ENCODE results near the gene KSR2.

The KSR2 gene

DNA sequence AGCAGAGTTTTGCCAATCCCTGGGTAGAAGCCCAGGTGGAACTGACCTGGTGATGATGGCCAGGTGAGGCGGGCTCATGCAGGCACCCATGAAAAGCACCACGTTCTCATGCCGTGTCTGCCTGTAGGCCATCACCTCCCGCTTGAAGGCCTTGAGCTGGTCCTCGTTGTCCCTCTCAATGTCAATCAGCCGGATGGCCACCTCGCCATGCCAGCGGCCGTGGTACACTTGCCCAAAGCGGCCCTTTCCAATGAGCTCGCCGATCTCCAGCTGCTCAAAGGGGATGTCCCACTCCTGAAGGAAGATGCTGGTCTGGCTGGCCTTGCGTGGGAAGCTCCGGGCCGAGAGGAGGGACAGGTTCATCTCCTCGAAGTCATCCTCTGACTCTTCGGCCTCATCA lies 444.0 kb downstream of the KSR2 start:
- Histone ChIP-seq H3K27ac (ENCODE audit: low read depth, low read length, severe bottlenecking) (no peak overlapping the region), H3K9me3 (ENCODE audit: control insufficient read depth, low read length) (no peaks in the 10 kb centered on the region), H3K4me1 (ENCODE audit: control insufficient read depth, insufficient read depth, low read length, poor library complexity, severe bottlenecking) (no peaks in the 10 kb centered on the region), H3K4me3 (ENCODE audit: extremely low read depth, insufficient read depth, low read length, poor library complexity, severe bottlenecking) (no peak overlapping the region), H3K36me3 (ENCODE audit: control insufficient read depth, insufficient read depth, low read length) (no peaks in the 10 kb centered on the region)
- WGBS, 2 experiments (ENCODE audit: insufficient coverage in 2 of 2): 90 to 94% methylated on average over 17 of the region's 17 CpGs

DNA sequence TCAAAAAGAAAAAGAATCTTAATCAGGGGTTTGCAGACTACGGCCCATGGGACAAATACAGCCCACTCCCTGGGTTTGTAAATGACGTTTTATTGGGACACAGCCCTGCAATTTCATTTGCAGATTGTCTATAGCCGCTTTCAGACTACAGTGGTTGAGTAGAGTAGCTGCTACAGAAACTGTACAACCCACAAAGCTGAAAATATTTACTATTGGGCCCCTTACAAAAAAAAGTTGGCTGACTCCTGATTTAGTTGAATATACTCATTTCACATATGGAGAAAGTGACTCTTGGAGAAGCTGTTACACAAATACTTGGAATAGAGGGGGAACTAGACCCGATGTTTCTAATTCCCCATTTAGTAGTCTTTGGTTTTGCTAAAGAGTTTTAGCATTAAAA lies 444.8 kb downstream of the KSR2 start:
- H3K4me1 ChIP-seq (ENCODE audit: control insufficient read depth, insufficient read depth, low read length, poor library complexity, severe bottlenecking): no peaks in the 10 kb centered on the region
- no peaks in the 10 kb centered on the region for H3K36me3 ChIP-seq (ENCODE audit: control insufficient read depth, insufficient read depth, low read length)
- H3K27ac ChIP-seq (ENCODE audit: low read depth, low read length, severe bottlenecking): no peak overlapping the region
- H3K9me3 ChIP-seq (ENCODE audit: control insufficient read depth, low read length): no peaks in the 10 kb centered on the region
- 83 to 89% methylated on average over 4 of the region's 4 CpGs for WGBS, 2 experiments (ENCODE audit: insufficient coverage in 2 of 2)
- no peak overlapping the region for H3K4me3 ChIP-seq (ENCODE audit: extremely low read depth, insufficient read depth, low read length, poor library complexity, severe bottlenecking)

DNA sequence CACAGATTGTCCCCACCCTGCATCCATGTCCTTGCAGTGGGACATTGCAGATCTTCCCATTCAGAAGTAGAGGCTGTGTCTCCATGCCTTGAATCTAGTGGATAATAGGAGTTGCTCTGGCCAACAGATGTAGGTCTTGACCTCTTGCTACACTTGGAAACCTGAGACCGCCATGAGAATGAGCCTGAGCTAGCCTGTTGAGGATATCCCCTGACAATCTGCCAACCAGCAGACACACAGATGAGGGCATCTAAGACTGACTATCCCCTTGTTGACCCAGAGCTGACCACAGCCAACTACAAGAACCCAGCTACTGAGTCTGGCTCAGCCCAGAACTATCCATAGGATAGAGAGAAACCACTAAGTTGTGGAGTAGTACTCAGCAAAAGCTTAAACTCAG lies 446.2 kb downstream of the KSR2 start:
- H3K36me3 ChIP-seq (ENCODE audit: control insufficient read depth, insufficient read depth, low read length): no peaks in the 10 kb centered on the region
- no peak overlapping the region for H3K27ac ChIP-seq (ENCODE audit: low read depth, low read length, severe bottlenecking)
- WGBS, 2 experiments (ENCODE audit: insufficient coverage in 2 of 2): 75 to 89% methylated on average over 1 of the region's 1 CpG
- no peaks in the 10 kb centered on the region for H3K4me1 ChIP-seq (ENCODE audit: control insufficient read depth, insufficient read depth, low read length, poor library complexity, severe bottlenecking)
- no peaks in the 10 kb centered on the region for H3K9me3 ChIP-seq (ENCODE audit: control insufficient read depth, low read length)
- no peak overlapping the region for H3K4me3 ChIP-seq (ENCODE audit: extremely low read depth, insufficient read depth, low read length, poor library complexity, severe bottlenecking)

DNA sequence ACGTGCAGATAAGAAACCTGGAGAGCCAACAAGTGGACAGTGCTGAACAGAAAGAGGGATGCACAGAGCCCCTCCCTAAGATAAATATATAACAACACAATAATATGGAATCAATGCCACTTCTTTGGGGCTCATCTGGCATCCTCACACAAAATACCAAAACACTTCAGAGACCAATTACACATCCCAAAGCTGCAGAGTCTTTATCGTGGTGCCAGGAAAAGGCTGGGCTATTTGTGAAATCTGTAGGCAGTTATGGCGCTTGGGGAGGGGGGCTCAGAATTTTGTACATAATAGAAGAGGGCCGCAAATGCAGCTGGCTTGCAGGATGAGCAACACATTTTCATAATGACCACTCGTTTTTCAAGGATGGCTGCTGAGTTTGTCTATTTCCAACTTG lies 446.9 kb downstream of the KSR2 start:
- WGBS, 2 experiments (ENCODE audit: insufficient coverage in 2 of 2): 100% methylated on average over 2 of the region's 5 CpGs

DNA sequence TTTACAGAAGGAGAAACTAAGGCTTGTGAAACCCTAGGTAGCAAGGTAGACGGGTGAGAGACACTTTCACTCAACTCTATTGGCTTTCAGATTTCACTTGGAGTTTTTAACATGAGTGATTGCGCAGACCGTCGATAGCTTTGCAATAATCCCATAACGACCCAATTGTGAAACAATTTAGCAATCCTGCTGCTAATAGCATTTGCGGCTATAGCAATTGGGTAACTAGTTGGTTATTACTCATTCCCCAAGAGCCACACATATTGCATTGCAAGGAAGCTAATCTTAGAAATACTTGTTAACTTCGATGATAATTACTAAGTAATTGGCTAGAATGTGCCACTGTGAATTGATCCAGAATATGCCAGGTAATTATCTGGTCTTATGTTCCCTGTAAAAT lies 447.4 kb downstream of the KSR2 start:
- Histone ChIP-seq H3K36me3 (ENCODE audit: control insufficient read depth, insufficient read depth, low read length) (no peaks in the 10 kb centered on the region), H3K9me3 (ENCODE audit: control insufficient read depth, low read length) (no peaks in the 10 kb centered on the region), H3K4me3 (ENCODE audit: extremely low read depth, insufficient read depth, low read length, poor library complexity, severe bottlenecking) (no peak overlapping the region), H3K27ac (ENCODE audit: low read depth, low read length, severe bottlenecking) (no peak overlapping the region), H3K4me1 (ENCODE audit: control insufficient read depth, insufficient read depth, low read length, poor library complexity, severe bottlenecking) (no peaks in the 10 kb centered on the region)
- WGBS, 2 experiments (ENCODE audit: insufficient coverage in 2 of 2): 94 to 100% methylated on average over 1 to 5 of the region's 7 CpGs

More for the DNA sequence above, 446.9 kb downstream of the KSR2 start:
- H3K9me3 ChIP-seq (ENCODE audit: control insufficient read depth, low read length): no peaks in the 10 kb centered on the region
- no peak overlapping the region for H3K27ac ChIP-seq (ENCODE audit: low read depth, low read length, severe bottlenecking)
- no peaks in the 10 kb centered on the region for H3K4me1 ChIP-seq (ENCODE audit: control insufficient read depth, insufficient read depth, low read length, poor library complexity, severe bottlenecking)
- H3K36me3 ChIP-seq (ENCODE audit: control insufficient read depth, insufficient read depth, low read length): no peaks in the 10 kb centered on the region
- H3K4me3 ChIP-seq (ENCODE audit: extremely low read depth, insufficient read depth, low read length, poor library complexity, severe bottlenecking): no peak overlapping the region

DNA sequence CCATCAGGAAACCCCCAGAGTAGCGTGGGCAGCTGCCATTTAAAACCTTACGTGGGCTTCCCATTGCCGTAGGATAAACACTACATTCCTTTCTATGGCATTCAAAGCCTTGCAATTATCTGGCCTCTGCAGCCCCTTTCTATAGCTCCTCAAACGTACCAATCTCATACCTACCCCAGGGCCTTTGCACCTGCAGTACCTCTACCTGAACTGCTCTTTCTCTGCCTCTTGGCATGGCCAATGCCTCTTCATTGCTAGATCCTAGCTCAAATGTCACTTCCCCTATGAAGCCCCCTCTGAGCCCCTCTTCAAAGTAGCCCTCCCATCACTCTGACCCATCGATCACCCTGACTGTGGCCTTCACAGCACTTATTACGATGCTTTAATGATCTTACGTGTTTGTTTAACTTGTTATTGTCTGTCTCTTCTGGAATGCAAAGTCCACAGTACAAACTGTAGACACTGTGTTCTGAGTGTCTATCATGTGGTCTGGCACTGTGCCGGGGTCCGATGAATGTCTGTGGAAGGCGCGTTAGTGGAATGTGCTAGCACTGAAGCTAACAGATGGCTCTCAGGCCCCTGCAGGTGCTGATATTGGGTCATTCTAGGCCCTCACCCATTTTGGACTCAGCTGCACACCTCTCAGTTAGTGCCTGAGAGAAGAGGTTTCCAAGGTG lies 450.1 kb downstream of the KSR2 start:
- Histone ChIP-seq H3K4me3 (ENCODE audit: extremely low read depth, insufficient read depth, low read length, poor library complexity, severe bottlenecking) (no peak overlapping the region), H3K36me3 (ENCODE audit: control insufficient read depth, insufficient read depth, low read length) (no peaks in the 10 kb centered on the region), H3K4me1 (ENCODE audit: control insufficient read depth, insufficient read depth, low read length, poor library complexity, severe bottlenecking) (no peaks in the 10 kb centered on the region), H3K27ac (ENCODE audit: low read depth, low read length, severe bottlenecking) (no peak overlapping the region), H3K9me3 (ENCODE audit: control insufficient read depth, low read length) (no peaks in the 10 kb centered on the region)
- 81 to 84% methylated on average over 9 of the region's 11 CpGs for WGBS, 2 experiments (ENCODE audit: insufficient coverage in 2 of 2)

DNA sequence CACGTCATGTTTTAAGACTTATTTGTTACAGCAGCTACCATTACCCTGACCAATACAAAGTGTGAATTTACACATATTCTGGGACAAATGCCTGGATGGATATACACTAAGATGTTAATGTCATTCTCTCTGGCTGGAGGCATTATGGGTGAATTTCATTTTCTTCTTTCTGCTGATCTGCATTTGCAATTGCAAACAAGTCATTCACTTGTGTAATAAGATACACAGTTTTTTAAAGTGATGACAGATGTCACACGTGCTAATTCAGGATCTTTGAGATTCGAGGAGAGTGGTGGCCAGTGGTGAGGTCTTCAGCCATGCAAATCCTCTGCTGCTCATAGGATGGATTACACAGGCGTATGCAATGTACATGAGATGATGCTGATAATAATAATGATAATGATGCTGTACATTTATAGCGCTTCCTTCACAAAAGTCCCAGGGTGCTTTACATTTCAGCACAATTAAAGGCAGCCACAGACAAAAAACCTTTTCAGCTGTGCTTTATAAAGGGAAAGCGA lies 451.5 kb downstream of the KSR2 start:
- Histone ChIP-seq H3K4me1 (ENCODE audit: control insufficient read depth, insufficient read depth, low read length, poor library complexity, severe bottlenecking) (no peaks in the 10 kb centered on the region), H3K9me3 (ENCODE audit: control insufficient read depth, low read length) (no peaks in the 10 kb centered on the region), H3K4me3 (ENCODE audit: extremely low read depth, insufficient read depth, low read length, poor library complexity, severe bottlenecking) (no peak overlapping the region), H3K27ac (ENCODE audit: low read depth, low read length, severe bottlenecking) (no peak overlapping the region), H3K36me3 (ENCODE audit: control insufficient read depth, insufficient read depth, low read length) (no peaks in the 10 kb centered on the region)
- WGBS, 2 experiments (ENCODE audit: insufficient coverage in 2 of 2): 80 to 87% methylated on average over 3 to 4 of the region's 6 CpGs

DNA sequence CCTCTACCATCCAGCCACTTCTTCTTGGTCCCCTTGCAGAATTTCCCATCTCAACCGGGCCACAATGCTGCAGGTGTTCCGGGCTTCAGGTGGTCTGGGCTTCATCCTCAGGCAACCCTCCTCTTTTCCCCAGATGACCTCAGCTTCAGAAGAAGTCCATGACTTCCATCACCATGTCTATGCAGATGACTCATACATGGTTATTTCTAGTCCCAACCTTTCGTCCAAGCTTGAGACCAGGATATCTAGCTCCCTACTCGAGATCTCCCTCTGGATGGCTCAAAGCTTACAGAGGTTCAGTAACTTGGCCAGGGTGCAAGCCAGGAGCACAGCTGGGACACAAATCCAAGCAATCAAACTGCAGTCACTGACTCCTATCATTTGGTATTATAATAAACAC lies 452.8 kb downstream of the KSR2 start:
- Histone ChIP-seq H3K27ac (ENCODE audit: low read depth, low read length, severe bottlenecking) (no peak overlapping the region), H3K4me1 (ENCODE audit: control insufficient read depth, insufficient read depth, low read length, poor library complexity, severe bottlenecking) (no peaks in the 10 kb centered on the region), H3K9me3 (ENCODE audit: control insufficient read depth, low read length) (no peaks in the 10 kb centered on the region), H3K36me3 (ENCODE audit: control insufficient read depth, insufficient read depth, low read length) (no peaks in the 10 kb centered on the region), H3K4me3 (ENCODE audit: extremely low read depth, insufficient read depth, low read length, poor library complexity, severe bottlenecking) (no peak overlapping the region)
- WGBS, 2 experiments (ENCODE audit: insufficient coverage in 2 of 2): 67 to 73% methylated on average over 4 of the region's 4 CpGs

DNA sequence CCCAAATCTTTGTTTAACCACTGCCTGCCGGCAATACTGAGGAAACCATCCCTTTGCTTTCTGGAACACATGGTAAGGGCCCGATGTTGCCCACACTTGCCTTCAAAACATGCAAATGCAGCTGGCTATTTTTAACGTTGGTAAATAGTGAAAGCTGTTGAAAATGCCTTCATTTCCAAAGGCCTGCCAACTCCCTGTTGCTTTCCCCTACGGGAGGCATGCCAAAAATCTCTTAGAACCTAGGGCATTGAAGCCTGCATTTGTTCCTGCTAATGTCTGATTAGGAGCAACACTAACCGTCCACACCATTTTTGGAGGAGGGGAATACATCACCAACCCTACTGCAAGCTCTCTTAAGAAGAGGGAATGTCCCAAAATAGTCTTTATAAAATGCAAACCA lies 454.8 kb downstream of the KSR2 start:
- no peaks in the 10 kb centered on the region for H3K9me3 ChIP-seq (ENCODE audit: control insufficient read depth, low read length)
- no peak overlapping the region for H3K27ac ChIP-seq (ENCODE audit: low read depth, low read length, severe bottlenecking)
- H3K4me1 ChIP-seq (ENCODE audit: control insufficient read depth, insufficient read depth, low read length, poor library complexity, severe bottlenecking): no peaks in the 10 kb centered on the region
- H3K36me3 ChIP-seq (ENCODE audit: control insufficient read depth, insufficient read depth, low read length): no peaks in the 10 kb centered on the region
- 27 to 39% methylated on average over 2 of the region's 5 CpGs for WGBS, 2 experiments (ENCODE audit: insufficient coverage in 2 of 2)
- H3K4me3 ChIP-seq (ENCODE audit: extremely low read depth, insufficient read depth, low read length, poor library complexity, severe bottlenecking): no peak overlapping the region

DNA sequence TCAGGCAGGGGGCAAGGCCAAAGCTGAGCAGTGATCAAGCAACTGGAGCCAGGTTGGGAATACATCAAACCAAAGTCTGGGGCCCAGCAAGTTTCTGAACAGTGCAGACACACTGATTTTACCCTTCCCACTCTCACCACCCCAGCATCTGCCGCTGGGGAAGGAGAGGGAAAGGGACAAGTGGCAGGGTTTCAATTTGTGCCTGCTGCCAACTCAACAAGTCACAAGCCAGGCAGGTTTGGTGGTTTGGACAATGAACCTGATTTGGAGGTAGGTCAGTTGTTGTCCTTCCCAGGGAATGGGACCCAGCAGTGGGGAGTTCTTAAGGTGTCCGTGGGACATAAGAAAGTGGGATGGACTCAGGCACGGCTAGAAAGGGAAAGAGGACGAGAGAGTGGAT lies 455.4 kb downstream of the KSR2 start:
- Histone ChIP-seq H3K36me3 (ENCODE audit: control insufficient read depth, insufficient read depth, low read length) (no peaks in the 10 kb centered on the region), H3K4me1 (ENCODE audit: control insufficient read depth, insufficient read depth, low read length, poor library complexity, severe bottlenecking) (no peaks in the 10 kb centered on the region)
- WGBS, 2 experiments (ENCODE audit: insufficient coverage in 2 of 2): 83 to 85% methylated on average over 3 of the region's 4 CpGs

DNA sequence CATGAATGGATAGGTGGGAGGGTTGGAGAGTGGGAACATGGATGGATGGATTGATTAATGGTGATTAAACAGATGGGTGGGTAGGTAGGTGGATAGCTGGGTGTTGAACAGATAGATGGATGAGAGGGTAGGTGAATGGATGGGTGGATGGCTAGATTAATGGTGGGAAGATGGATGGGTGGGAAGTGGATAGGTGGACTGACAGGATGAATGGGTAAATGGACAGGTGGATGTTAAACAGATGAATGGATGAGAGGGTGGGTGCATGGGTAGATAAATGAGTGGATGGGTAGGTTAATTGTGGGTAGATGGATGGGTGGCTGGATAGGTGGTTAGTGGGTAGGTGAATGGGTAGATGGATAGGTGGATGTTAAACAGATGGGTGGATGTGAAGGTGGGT lies 460.3 kb downstream of the KSR2 start:
- Histone ChIP-seq H3K4me1 (ENCODE audit: control insufficient read depth, insufficient read depth, low read length, poor library complexity, severe bottlenecking) (no peaks in the 10 kb centered on the region), H3K4me3 (ENCODE audit: extremely low read depth, insufficient read depth, low read length, poor library complexity, severe bottlenecking) (no peak overlapping the region), H3K36me3 (ENCODE audit: control insufficient read depth, insufficient read depth, low read length) (no peaks in the 10 kb centered on the region), H3K27ac (ENCODE audit: low read depth, low read length, severe bottlenecking) (no peak overlapping the region), H3K9me3 (ENCODE audit: control insufficient read depth, low read length) (no peaks in the 10 kb centered on the region)

More for the DNA sequence above, 455.4 kb downstream of the KSR2 start:
- no peaks in the 10 kb centered on the region for H3K9me3 ChIP-seq (ENCODE audit: control insufficient read depth, low read length)
- no peak overlapping the region for H3K4me3 ChIP-seq (ENCODE audit: extremely low read depth, insufficient read depth, low read length, poor library complexity, severe bottlenecking)
- no peak overlapping the region for H3K27ac ChIP-seq (ENCODE audit: low read depth, low read length, severe bottlenecking)
